Body of pancreas (tissue), 4 donors: Measurements from ENCODE around the gene LCE1D. TPM values are rescaled to one million over a fixed set of nuclear protein-coding genes. Genes with fewer than 3 reads are reported as not detected.

Experiments
- ATAC-seq: fragments of 150-250 bp; one replicate; pipeline ENCODE4 v1.9.1; 2016
- DNase-seq, 4 donors: peaks; one replicate each; pipeline ENCODE4 v3.0.0-alpha.2; 2019
- H3K27ac ChIP-seq, 4 donors: fragments of 200-600 bp; sonication (generic); 1 replicate in 3 of 4; 2 replicates in 1 of 4; pipeline versions ENCODE4 v1.5.1 to v1.6.1; 2016 to 2019; ENCODE audit warnings: mild to moderate bottlenecking in 1 of 4, mixed read lengths in 1 of 4, moderate library complexity in 1 of 4
- H3K27me3 ChIP-seq, 2 donors: fragments of 200-600 bp; sonication (generic); one replicate each; pipeline ENCODE4 v1.6.0; 2016; ENCODE audit warnings: mild to moderate bottlenecking in 1 of 2
- H3K36me3 ChIP-seq, 2 donors: fragments of 200-600 bp; sonication (generic); replicated peaks in 1 of 2; 2 replicates each; pipeline ENCODE4 v1.5.1; 2016; ENCODE audit warnings: low read depth in 2 of 2; ENCODE audit not compliant: insufficient read depth in 1 of 2
- H3K4me1 ChIP-seq: fragments of 200-600 bp; sonication (generic); one replicate; pipeline ENCODE4 v1.6.0; 2016
- H3K4me3 ChIP-seq, 2 donors: fragments of 200-600 bp; sonication (generic); 1 replicate in 1 of 2; 2 replicates in 1 of 2; pipeline ENCODE4 v1.5.1; 2016 to 2019
- H3K9me3 ChIP-seq, 3 donors: fragments of 200-600 bp; sonication (generic); 1 replicate in 2 of 3; 2 replicates in 1 of 3; pipeline ENCODE4 v1.5.1; 2016
- POLR2A ChIP-seq, 3 donors: fragments of 450-650 bp; IDR thresholded peaks; one replicate each; pipeline ENCODE4 v1.6.1; 2016; ENCODE audit warnings: antibody characterized with exemption in 3 of 3, mild to moderate bottlenecking in 2 of 3
- WGBS, 2 donors: methylation state at CpG; one replicate each; pipeline ENCODE4 v1.1.5; 2017; 5-methylcytosine and 5-hydroxymethylcytosine counted together
- intact Hi-C: fragments of 100-400 bp; cut with DNase I; formaldehyde crosslinking; loops from one replicate; pipeline ENCODE4 v1.15.1; 2023
- total RNA-seq, 2 donors: library from RNA; depleted of rRNA; stranded (reverse); fragments of >200 nt; gene quantifications; one replicate each; pipeline ENCODE4 v1.1.0, GENCODE V29; 2016
- TF ChIP-seq, protein P1 (sequence below), 7 experiments: fragments of 450-650 bp in 4 of 7; fragments of 200-600 bp in 3 of 7; sonication (generic) in 3 of 7; IDR thresholded peaks; one replicate each; pipeline ENCODE4 v1.5.1; 2016 to 2019; ENCODE audit warnings: antibody characterized with exemption in 7 of 7

Gene LCE1D, protein sequence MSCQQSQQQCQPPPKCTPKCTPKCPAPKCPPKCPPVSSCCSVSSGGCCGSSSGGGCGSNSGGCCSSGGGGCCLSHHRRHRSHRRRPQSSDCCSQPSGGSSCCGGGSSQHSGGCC
- not detected for total RNA-seq

DNA sequence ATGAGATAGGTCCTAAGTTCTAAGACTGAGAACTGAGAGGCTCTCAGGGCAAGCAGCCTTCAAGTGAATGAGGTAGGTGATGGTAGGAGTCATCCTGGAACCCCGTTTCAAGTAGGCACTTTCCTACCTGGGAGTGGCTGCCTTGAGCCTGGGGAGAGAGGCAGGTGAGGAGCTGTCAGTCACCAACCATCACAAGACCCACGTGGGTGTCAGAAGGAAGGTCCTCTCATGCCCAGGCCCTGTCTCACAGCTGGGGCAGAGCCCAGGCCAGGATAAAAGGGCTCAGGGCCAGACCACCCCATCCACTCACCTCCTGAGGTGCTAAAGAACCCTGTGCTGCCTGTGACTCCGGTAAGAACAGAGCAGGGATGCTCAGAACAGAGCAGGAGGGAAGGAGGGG lies at the start of gene LCE1D:
TSS of gene LCE1D (plus strand) at position 301 of the 400 bp plus-strand sequence. CDS start 1,074 bp downstream, outside the sequence.
- intact Hi-C loops, result no loop called here
- Histone ChIP-seq H3K4me3 (no peak within 1 kb of the TSS), H3K36me3 (no peaks in the 10 kb centered on the region), H3K4me1 (no peaks in the 10 kb centered on the region), H3K9me3 (no peaks in the 10 kb centered on the region), H3K27ac (no peak within 1 kb of the TSS), H3K27me3 (no peaks in the 10 kb centered on the region)
- no peak for DNase-seq
- no peak for ATAC-seq
- TF ChIP-seq, protein P1, sequence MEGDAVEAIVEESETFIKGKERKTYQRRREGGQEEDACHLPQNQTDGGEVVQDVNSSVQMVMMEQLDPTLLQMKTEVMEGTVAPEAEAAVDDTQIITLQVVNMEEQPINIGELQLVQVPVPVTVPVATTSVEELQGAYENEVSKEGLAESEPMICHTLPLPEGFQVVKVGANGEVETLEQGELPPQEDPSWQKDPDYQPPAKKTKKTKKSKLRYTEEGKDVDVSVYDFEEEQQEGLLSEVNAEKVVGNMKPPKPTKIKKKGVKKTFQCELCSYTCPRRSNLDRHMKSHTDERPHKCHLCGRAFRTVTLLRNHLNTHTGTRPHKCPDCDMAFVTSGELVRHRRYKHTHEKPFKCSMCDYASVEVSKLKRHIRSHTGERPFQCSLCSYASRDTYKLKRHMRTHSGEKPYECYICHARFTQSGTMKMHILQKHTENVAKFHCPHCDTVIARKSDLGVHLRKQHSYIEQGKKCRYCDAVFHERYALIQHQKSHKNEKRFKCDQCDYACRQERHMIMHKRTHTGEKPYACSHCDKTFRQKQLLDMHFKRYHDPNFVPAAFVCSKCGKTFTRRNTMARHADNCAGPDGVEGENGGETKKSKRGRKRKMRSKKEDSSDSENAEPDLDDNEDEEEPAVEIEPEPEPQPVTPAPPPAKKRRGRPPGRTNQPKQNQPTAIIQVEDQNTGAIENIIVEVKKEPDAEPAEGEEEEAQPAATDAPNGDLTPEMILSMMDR (IDR thresholded peaks at IDR 0.05), result no peak
- no peak for TF ChIP-seq POLR2A (IDR thresholded peaks at IDR 0.05)
- 18 to 23% methylated on average over 3 of the region's 3 CpGs for WGBS, 2 donors

DNA sequence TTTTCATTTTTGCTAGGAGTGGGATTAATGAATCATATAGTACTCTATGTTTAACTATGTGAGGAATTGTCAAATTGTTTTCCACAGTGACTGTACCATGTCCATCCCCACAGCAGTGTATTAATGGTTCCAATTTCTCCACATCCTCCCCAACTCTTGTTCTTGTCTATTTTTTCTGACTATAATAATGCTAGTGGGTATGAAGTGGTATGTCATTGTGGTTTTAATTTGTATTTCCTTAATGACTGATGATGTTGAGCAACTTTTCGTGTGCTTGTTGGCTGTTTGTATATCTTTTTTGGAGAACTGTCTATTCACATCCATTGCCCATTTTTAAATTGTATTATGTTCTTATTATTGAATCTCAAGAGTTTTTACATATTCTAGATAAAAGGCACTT lies 48.7 kb upstream of the LCE1D start:
- DNase-seq (no peak), ATAC-seq (no peak)
- no peaks in the 10 kb centered on the region for H3K36me3 ChIP-seq
- H3K4me3 ChIP-seq, result no peak overlapping the region
- no peaks in the 10 kb centered on the region for H3K4me1 ChIP-seq
- H3K27ac ChIP-seq, result no peak overlapping the region
- intact Hi-C loops, result no loop called here
- H3K9me3 ChIP-seq, result no peaks in the 10 kb centered on the region
- H3K27me3 ChIP-seq, result no peaks in the 10 kb centered on the region
- TF ChIP-seq, protein P1 (IDR thresholded peaks at IDR 0.05), result no peak
- no peak for TF ChIP-seq POLR2A (IDR thresholded peaks at IDR 0.05)
- WGBS, 2 donors, result 15 to 37% methylated on average over 1 of the region's 1 CpG

DNA sequence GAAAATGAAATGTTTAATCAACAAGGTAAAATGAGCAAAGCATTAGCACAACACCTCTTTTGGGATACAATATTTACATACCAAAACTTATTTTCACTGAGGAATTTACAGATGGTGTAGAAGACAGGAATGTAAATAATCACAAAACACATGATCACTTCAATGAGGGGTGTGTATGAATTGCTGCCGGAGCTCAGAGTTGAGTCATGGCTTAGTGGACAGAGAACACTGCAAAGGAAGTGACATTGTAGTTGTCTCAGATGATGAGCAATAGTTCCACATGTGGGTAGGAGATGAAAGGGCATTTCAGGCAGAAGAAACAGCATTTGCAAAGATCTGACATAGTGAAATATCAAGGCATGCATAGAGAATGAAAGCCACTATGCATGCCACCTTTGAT lies 44.3 kb upstream of the LCE1D start:
- WGBS, 2 donors, result 10 to 21% methylated on average over 1 of the region's 1 CpG
- Histone ChIP-seq H3K4me3 (no peak overlapping the region), H3K4me1 (no peaks in the 10 kb centered on the region), H3K9me3 (no peaks in the 10 kb centered on the region), H3K27me3 (no peaks in the 10 kb centered on the region), H3K36me3 (no peaks in the 10 kb centered on the region), H3K27ac (no peak overlapping the region)
- DNase-seq, result no peak
- intact Hi-C loops, result no loop called here
- ATAC-seq, result no peak
- no peak for TF ChIP-seq POLR2A (IDR thresholded peaks at IDR 0.05)
- TF ChIP-seq, protein P1 (IDR thresholded peaks at IDR 0.05), result no peak

DNA sequence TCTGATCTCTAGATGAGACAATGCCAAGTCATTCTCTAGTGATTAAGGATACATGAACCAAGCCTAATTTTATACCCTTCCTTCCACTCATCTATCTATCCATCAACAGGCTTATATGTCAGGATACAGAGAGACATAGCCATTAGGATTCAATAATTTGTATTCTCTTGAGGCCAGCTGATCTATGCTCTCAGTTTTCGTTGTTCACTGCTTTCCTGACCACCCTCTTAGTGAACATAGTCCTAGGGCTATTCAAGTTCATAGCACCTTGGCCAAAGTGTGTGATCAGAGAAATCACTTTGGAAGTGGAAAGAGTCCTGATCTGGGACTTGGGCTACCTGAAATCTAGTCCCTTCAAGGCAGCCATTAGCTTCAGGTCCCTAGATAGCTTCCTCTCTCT lies 42.9 kb upstream of the LCE1D start:
- WGBS, 2 donors, result 9 to 17% methylated on average over 1 of the region's 1 CpG
- TF ChIP-seq, protein P1 (IDR thresholded peaks at IDR 0.05), result no peak
- no peak for TF ChIP-seq POLR2A (IDR thresholded peaks at IDR 0.05)
- no peaks in the 10 kb centered on the region for H3K9me3 ChIP-seq
- ATAC-seq (no peak), DNase-seq (no peak)
- intact Hi-C loops, result no loop called here
- no peaks in the 10 kb centered on the region for H3K4me1 ChIP-seq
- no peak overlapping the region for H3K27ac ChIP-seq
- no peaks in the 10 kb centered on the region for H3K27me3 ChIP-seq
- H3K36me3 ChIP-seq, result no peaks in the 10 kb centered on the region
- no peak overlapping the region for H3K4me3 ChIP-seq

DNA sequence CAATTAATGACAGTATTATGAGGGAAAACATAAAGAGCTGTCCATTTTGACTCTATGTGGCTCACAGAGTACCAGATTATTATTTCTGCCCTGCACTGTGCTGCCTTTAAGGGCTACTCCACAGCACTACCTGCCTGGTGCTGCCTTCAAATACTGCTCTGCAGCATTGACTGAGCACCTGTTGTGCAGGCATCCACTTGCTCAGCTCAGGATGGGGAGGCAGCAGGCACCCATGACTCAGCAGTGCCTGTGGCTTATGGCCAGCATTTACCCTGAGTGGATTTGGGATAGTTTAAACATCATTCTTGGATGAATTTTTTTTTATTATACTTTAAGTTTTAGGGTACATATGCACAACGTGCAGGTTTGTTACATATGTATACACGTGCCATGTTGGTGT lies 39.6 kb upstream of the LCE1D start:
- no peaks in the 10 kb centered on the region for H3K36me3 ChIP-seq
- no peaks in the 10 kb centered on the region for H3K9me3 ChIP-seq
- no peaks in the 10 kb centered on the region for H3K4me1 ChIP-seq
- intact Hi-C loops, result no loop called here
- H3K27ac ChIP-seq, result no peak overlapping the region
- ATAC-seq (no peak), DNase-seq (no peak)
- H3K4me3 ChIP-seq, result no peak overlapping the region
- no peak for TF ChIP-seq POLR2A (IDR thresholded peaks at IDR 0.05)
- TF ChIP-seq, protein P1 (IDR thresholded peaks at IDR 0.05), result no peak
- WGBS, 2 donors, result 50 to 60% methylated on average over 2 of the region's 2 CpGs
- no peaks in the 10 kb centered on the region for H3K27me3 ChIP-seq
